Loucy (cell line): ENCODE measurements around the gene MDN1.

ENCODE experiments used
- H2AFZ ChIP-seq: fragments of 200-600 bp; sonication (generic); 2 replicates; pipeline ENCODE4 v1.6.0; 2016; ENCODE audit warnings: antibody characterized with exemption, mild to moderate bottlenecking, low read length, moderate library complexity
- H3F3A ChIP-seq: fragments of 200-600 bp; 2 replicates; pipeline ENCODE4 v1.6.0; 2016; ENCODE audit warnings: antibody characterized with exemption, low read depth, mild to moderate bottlenecking
- H3K27me3 ChIP-seq: fragments of 200-600 bp; sonication (generic); 2 replicates; pipeline ENCODE4 v1.6.1; 2014; ENCODE audit warnings: low read length, mild to moderate bottlenecking; ENCODE audit not compliant: insufficient read depth, poor library complexity, severe bottlenecking
- H3K36me3 ChIP-seq: fragments of 200-600 bp; sonication (generic); 2 replicates; pipeline ENCODE4 v1.6.1; 2016; ENCODE audit warnings: low read length; ENCODE audit not compliant: insufficient read depth
- H3K4me1 ChIP-seq: fragments of 200-600 bp; sonication (generic); 2 replicates; pipeline ENCODE4 v1.5.1; 2014; ENCODE audit warnings: low read length, mild to moderate bottlenecking; ENCODE audit not compliant: insufficient read depth, poor library complexity, severe bottlenecking
- H3K4me2 ChIP-seq: fragments of 200-600 bp; sonication (generic); 2 replicates; pipeline ENCODE4 v1.6.0; 2014; ENCODE audit warnings: antibody characterized with exemption, low read length, low read depth, mild to moderate bottlenecking; ENCODE audit not compliant: poor library complexity, severe bottlenecking
- H3K4me3 ChIP-seq: fragments of 200-600 bp; sonication (generic); 2 replicates; pipeline ENCODE4 v1.5.1; 2014; ENCODE audit warnings: low read length, mild to moderate bottlenecking, mixed read lengths; ENCODE audit not compliant: poor library complexity, severe bottlenecking
- H3K79me2 ChIP-seq: fragments of 200-600 bp; sonication (generic); 2 replicates; pipeline ENCODE4 v1.6.1; 2014; ENCODE audit warnings: low read length; ENCODE audit not compliant: insufficient read depth
- H3K9ac ChIP-seq: fragments of 200-600 bp; sonication (generic); 2 replicates; pipeline ENCODE4 v1.6.0; 2014; ENCODE audit warnings: mild to moderate bottlenecking, low read depth, low read length, moderate library complexity; ENCODE audit not compliant: poor library complexity, severe bottlenecking
- H3K9me2 ChIP-seq: fragments of 200-600 bp; sonication (generic); replicated peaks from 2 replicates; pipeline ENCODE4 v1.6.1; 2016; ENCODE audit warnings: low read depth, low read length, mixed read lengths
- H3K9me3 ChIP-seq: fragments of 200-600 bp; sonication (generic); 2 replicates; pipeline ENCODE4 v1.6.1; 2014; ENCODE audit warnings: mild to moderate bottlenecking, antibody characterized with exemption, low read length, low read depth; ENCODE audit not compliant: insufficient read depth
- H4K20me1 ChIP-seq: fragments of 200-600 bp; sonication (generic); 2 replicates; pipeline ENCODE4 v1.6.0; 2014; ENCODE audit warnings: antibody characterized with exemption, low read length, mild to moderate bottlenecking; ENCODE audit not compliant: insufficient read depth, poor library complexity, severe bottlenecking
- CTCF ChIP-seq: fragments of 200-600 bp; sonication (generic); conservative IDR thresholded peaks from 2 replicates; pipeline ENCODE4 v1.5.1; 2014; ENCODE audit warnings: mild to moderate bottlenecking, antibody characterized with exemption, low read length
- EZH2phosphoT487 ChIP-seq: fragments of 200-600 bp; IDR thresholded peaks from 2 replicates; pipeline ENCODE4 v1.6.1; 2018; ENCODE audit warnings: antibody characterized with exemption, mild to moderate bottlenecking, moderate library complexity, borderline replicate concordance

The MDN1 gene

GRCh38 chr6:89862698-89863097, 43.1 kb upstream of the MDN1 start:
- H4K20me1 ChIP-seq = no peaks in the 10 kb centered on the region
- H3K4me1 ChIP-seq = no peaks in the 10 kb centered on the region
- peaks cover 72% of the 10 kb centered on the region; the same call in 1 of the 2 replicates for H3K36me3 ChIP-seq
- H3K79me2 ChIP-seq = no peaks in the 10 kb centered on the region
- no peak for TF ChIP-seq EZH2phosphoT487
- no peak for TF ChIP-seq CTCF
- H2AFZ ChIP-seq = no peak overlapping the region
- H3K4me3 ChIP-seq = no peak overlapping the region
- no peaks in the 10 kb centered on the region for H3K9me3 ChIP-seq
- no peak overlapping the region for H3K9ac ChIP-seq
- H3F3A ChIP-seq = no peaks in the 10 kb centered on the region
- H3K27me3 ChIP-seq = no peaks in the 10 kb centered on the region
- H3K4me2 ChIP-seq = no peak overlapping the region
- no peaks in the 10 kb centered on the region for H3K9me2 ChIP-seq

DNA sequence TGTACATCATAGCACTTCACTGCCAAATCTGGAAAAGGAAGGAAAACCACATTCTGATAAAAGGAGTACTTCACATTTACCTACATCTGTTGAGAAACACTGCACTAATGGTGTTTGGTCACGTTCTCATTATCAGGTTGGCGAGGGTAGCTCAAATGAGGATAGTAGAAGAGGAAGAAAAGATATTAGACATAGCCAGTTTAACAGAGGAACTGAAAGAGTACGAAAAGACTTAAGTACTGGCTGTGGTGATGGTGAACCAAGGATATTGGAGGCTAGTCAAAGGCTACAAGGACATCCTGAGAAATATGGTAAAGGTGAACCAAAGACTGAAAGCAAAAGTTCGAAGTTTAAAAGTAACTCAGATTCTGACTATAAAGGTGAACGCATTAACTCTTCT, 42.7 kb upstream of the MDN1 start:
- H3K4me1 ChIP-seq = no peaks in the 10 kb centered on the region
- H3K36me3 ChIP-seq = peaks cover 70% of the 10 kb centered on the region; the same call in 1 of the 2 replicates
- no peak overlapping the region for H2AFZ ChIP-seq
- no peak overlapping the region for H3K9ac ChIP-seq
- H3K9me2 ChIP-seq = no peaks in the 10 kb centered on the region
- no peak for TF ChIP-seq EZH2phosphoT487
- TF ChIP-seq CTCF = no peak
- no peaks in the 10 kb centered on the region for H3F3A ChIP-seq
- no peaks in the 10 kb centered on the region for H3K79me2 ChIP-seq
- no peaks in the 10 kb centered on the region for H3K27me3 ChIP-seq
- H3K4me3 ChIP-seq = no peak overlapping the region
- H3K4me2 ChIP-seq = no peak overlapping the region
- no peaks in the 10 kb centered on the region for H3K9me3 ChIP-seq
- no peaks in the 10 kb centered on the region for H4K20me1 ChIP-seq

GRCh38 chr6:89859744-89860143, 40.1 kb upstream of the MDN1 start:
- H3K4me2 ChIP-seq = no peak overlapping the region
- no peaks in the 10 kb centered on the region for H3K9me2 ChIP-seq
- no peak for TF ChIP-seq EZH2phosphoT487
- no peak for TF ChIP-seq CTCF
- H3K4me1 ChIP-seq = no peaks in the 10 kb centered on the region
- no peaks in the 10 kb centered on the region for H3K79me2 ChIP-seq
- H2AFZ ChIP-seq = no peak overlapping the region
- H4K20me1 ChIP-seq = no peaks in the 10 kb centered on the region
- no peak overlapping the region for H3K9ac ChIP-seq
- peaks cover 79% of the 10 kb centered on the region for H3K36me3 ChIP-seq
- H3F3A ChIP-seq = no peaks in the 10 kb centered on the region
- H3K27me3 ChIP-seq = no peaks in the 10 kb centered on the region
- H3K4me3 ChIP-seq = no peak overlapping the region
- no peaks in the 10 kb centered on the region for H3K9me3 ChIP-seq
